ENCODE data around the gene HELQ. TPM values are rescaled to one million over a fixed set of nuclear protein-coding genes. Genes with fewer than 3 reads are reported as not detected.
A peak's percentile ranks its signal among the peaks of the same experiment; 100 is the strongest.

HELQ gene
- total and polyA plus RNA-seq, 2 of the 4 experiments (the other 2 are of a cell fraction): 8.8 to 9.1 TPM

DNA sequence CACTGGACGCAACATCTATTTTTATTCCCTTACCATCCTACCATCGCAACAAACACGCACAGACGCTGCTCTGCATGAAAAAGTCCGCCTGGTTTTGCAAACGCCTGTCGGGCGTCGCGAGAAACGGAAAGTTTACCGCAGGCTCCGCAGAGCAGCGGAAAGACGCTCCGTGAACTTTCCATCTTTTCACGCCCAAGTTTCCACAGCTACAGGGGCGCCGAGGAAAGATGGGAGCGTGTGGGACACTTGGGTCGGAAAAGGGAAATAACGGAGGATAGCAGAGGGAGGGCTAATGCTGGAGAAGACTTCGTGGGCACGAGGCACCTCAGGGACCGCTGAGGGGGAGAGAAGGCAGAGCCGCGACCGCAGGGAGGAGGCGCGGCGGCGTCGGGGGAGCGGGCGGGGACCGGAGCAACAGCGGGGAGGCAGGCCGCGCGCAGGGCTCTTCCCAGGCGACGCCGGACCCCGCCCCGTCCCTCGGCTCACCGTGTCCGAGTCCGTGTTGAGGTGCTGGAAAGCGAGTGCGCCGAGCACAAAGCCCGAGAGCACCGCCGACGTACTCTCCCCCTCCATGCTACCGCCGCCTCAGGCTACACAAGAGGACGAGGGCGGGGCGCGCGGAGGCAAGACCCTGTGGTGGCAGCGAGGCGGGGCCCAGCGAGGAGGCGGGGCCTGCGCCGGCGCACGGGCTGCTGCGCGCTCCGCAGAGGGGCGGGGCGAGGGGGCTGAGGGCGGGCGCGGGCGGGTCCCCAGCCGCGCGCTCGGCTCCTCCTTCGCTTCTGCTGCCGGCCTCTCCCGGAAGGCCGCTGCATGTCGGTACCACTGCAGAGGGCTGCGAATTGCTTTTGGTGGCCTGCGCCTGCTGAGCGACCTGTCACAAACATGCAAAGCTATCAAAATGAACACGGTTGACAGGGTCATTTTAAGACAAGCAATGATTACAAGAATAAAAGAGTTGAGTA, 29.2 kb upstream of the HELQ start, which contains the start of gene ABRAXAS1:
Gene ABRAXAS1 (minus strand): TSS at position 601 of the 962 bp plus-strand sequence. CDS start 28 bp downstream, at position 573.
- intact Hi-C loops (cut with micrococcal nuclease) (no loop called here), dilution Hi-C loops (cut with HindIII; ENCODE audit: low sequenced_read_pairs, unreplicated experiment) (no loop called here)

More for the DNA sequence above, 29.2 kb upstream of the HELQ start, which contains the start of gene ABRAXAS1:
- H3K27me3 ChIP-seq (ENCODE audit: control insufficient read depth, insufficient read depth, low read length): no peaks in the 10 kb centered on the region
- 2% methylated on average over 35 of the region's 93 CpGs; no CpG with 5 or more reads in 1 of the 2 experiments for WGBS, 2 experiments (ENCODE audit: extremely low coverage in 2 of 2, insufficient read length in 1 of 2)
- no peaks in the 10 kb centered on the region for H3K9me1 ChIP-seq (ENCODE audit: insufficient read depth, low read length)
- no peak within 1 kb of the TSS for H2BK15ac ChIP-seq (ENCODE audit: low read depth, low read length)
- H2BK5ac ChIP-seq (ENCODE audit: low read depth, low read length, poor library complexity, severe bottlenecking): peak within 1 kb of the TSS; percentile 40
- H3K27ac ChIP-seq (ENCODE audit: insufficient read depth, low read length): peak within 1 kb of the TSS; percentile 80
- peak within 1 kb of the TSS; percentile 48 for H3K18ac ChIP-seq (ENCODE audit: low read depth, low read length)
- H3K23ac ChIP-seq (ENCODE audit: low read depth, low read length): peak within 1 kb of the TSS; percentile 66
- peaks cover 4 to 17% of the 10 kb centered on the region in 2 experiments; a peak in 3 of 4 replicates for H3K79me1 ChIP-seq (ENCODE audit: low read depth in 1 of 2, low read length in 2 of 2)
- peak; percentile 86 for DNase-seq
- no peak within 1 kb of the TSS for H2AK5ac ChIP-seq (ENCODE audit: low read depth, low read length)
- TF ChIP-seq POLR2A (IDR thresholded peaks at IDR 0.05; ENCODE audit: low read depth, low read length): peak; percentile 49; the same call in 1 of the 2 replicates
- TF ChIP-seq MXI1 (IDR thresholded peaks at IDR 0.05; ENCODE audit: borderline replicate concordance, low read depth, low read length): no peak
- TF ChIP-seq BHLHE40 (IDR thresholded peaks at IDR 0.05; ENCODE audit: low read depth, low read length): 0 out of 2 replicates have a peak, but pooled peaks have one; percentile 25
- TF ChIP-seq, protein P1, sequence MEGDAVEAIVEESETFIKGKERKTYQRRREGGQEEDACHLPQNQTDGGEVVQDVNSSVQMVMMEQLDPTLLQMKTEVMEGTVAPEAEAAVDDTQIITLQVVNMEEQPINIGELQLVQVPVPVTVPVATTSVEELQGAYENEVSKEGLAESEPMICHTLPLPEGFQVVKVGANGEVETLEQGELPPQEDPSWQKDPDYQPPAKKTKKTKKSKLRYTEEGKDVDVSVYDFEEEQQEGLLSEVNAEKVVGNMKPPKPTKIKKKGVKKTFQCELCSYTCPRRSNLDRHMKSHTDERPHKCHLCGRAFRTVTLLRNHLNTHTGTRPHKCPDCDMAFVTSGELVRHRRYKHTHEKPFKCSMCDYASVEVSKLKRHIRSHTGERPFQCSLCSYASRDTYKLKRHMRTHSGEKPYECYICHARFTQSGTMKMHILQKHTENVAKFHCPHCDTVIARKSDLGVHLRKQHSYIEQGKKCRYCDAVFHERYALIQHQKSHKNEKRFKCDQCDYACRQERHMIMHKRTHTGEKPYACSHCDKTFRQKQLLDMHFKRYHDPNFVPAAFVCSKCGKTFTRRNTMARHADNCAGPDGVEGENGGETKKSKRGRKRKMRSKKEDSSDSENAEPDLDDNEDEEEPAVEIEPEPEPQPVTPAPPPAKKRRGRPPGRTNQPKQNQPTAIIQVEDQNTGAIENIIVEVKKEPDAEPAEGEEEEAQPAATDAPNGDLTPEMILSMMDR (conservative IDR thresholded peaks at IDR 0.05; ENCODE audit: low read depth, low read length): no peak
- TF ChIP-seq MAZ (IDR thresholded peaks at IDR 0.05; ENCODE audit: borderline replicate concordance, low read depth, low read length): peak; percentile 83; the same call in 1 of the 2 replicates
- ChIA-PET CTCF (interaction anchor here (1.4 kb wide), 1 partner anchor 155 kb away, joined by 3 read pairs; no protein-coding TSS in a partner anchor), POLR2A (ENCODE audit: unreplicated experiment) (interaction anchor here (0.8 kb wide), 1 partner anchor 9 kb away, joined by 3 read pairs; no protein-coding TSS in a partner anchor)
- peak within 1 kb of the TSS; percentile 40; the same call in 1 of the 2 replicates for H3K56ac ChIP-seq (ENCODE audit: extremely low read depth, insufficient read depth, low read length)
- no peak within 1 kb of the TSS for H2BK20ac ChIP-seq (ENCODE audit: low read depth, low read length)
- H3K36me3 ChIP-seq (ENCODE audit: control insufficient read depth, insufficient read depth, low read length): 0 out of 2 replicates have a peak, but pooled peaks cover under 1% of the 10 kb centered on the region
- peak within 1 kb of the TSS; percentile 55 for H4K91ac ChIP-seq (ENCODE audit: insufficient read depth, low read depth, low read length)
- H2AK9ac ChIP-seq (replicated peaks; ENCODE audit: low read depth, low read length, poor library complexity): peak within 1 kb of the TSS; percentile 90
- H3K4ac ChIP-seq (ENCODE audit: low read depth, low read length): peak within 1 kb of the TSS; percentile 74
- peak within 1 kb of the TSS; percentile 76 for H3K9ac ChIP-seq (ENCODE audit: low read depth, low read length)
- H3K4me2 ChIP-seq (ENCODE audit: low read depth, low read length): peak within 1 kb of the TSS; percentile 88
- H2AFZ ChIP-seq (replicated peaks; ENCODE audit: low read length, poor library complexity): peak within 1 kb of the TSS; percentile 89
- no TSS peak for BruUV-seq (replicated peaks)
- ATAC-seq (ENCODE audit: low read depth): peak; percentile 99
- H3K9me3 ChIP-seq (ENCODE audit: control insufficient read depth, insufficient read depth, low read length): no peaks in the 10 kb centered on the region
- no peaks in the 10 kb centered on the region for H3K4me1 ChIP-seq (ENCODE audit: control insufficient read depth, insufficient read depth, low read length)
- peak within 1 kb of the TSS; percentile 97 to 99 for H4K8ac ChIP-seq (ENCODE audit: low read depth in 2 of 2, low read length in 2 of 2)
- in situ Hi-C loops (cut with MboI; ENCODE audit: low sequenced_read_pairs): no loop called here
- peak within 1 kb of the TSS; percentile 80 for H4K5ac ChIP-seq (ENCODE audit: low read depth, low read length)
- peak within 1 kb of the TSS; percentile 72 for H3K14ac ChIP-seq (replicated peaks; ENCODE audit: low read depth, low read length)
- peak within 1 kb of the TSS; percentile 39 for H2BK120ac ChIP-seq (ENCODE audit: low read depth, low read length)
- peak within 1 kb of the TSS; percentile 83 for H3K4me3 ChIP-seq (ENCODE audit: insufficient read depth, low read depth, low read length)
- H4K20me1 ChIP-seq (ENCODE audit: insufficient read depth, low read length): no peaks in the 10 kb centered on the region

Measured in IMR-90 (cell line).